ENCODE measurements around the gene TMPRSS6.

TMPRSS6 gene

DNA sequence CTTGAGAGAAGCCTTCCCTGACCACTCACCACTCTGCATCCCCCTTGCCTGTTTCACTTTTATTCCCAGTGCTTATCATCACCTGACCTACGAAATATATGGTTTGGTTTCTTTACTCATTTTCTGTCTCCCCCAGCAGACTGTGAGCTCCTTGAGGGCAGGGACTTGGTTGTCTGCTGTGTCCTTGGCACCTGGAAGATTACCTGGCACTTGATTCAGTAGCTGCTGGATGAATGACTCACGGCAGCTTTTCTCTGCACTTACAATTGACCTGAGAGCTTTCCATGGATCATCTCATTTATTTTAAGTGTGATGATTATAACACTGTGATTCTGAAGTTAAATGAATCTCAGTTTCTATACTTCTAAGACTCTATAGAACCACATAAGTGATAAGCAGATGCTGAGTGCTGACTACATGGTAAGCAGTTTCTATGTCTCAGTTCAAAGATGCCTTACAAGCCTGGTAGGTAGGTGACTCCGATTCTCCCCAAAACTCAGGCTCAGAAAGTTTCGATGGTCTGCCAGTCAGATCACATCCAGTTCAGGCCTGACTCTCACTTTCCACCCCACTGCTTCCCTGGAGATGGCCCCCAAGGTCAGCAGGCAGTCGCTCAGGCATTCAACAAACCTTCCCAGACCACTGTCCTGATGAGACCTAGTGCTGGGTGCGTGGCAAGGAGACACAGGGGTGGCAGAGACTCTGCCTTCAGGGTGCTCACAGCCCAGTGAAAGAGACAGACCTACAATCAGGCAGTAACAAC is 28.6 kb upstream of the TMPRSS6 start:
- H3K4me1 Mint-ChIP-seq, result peaks cover 1% of the 10 kb centered on the region

DNA sequence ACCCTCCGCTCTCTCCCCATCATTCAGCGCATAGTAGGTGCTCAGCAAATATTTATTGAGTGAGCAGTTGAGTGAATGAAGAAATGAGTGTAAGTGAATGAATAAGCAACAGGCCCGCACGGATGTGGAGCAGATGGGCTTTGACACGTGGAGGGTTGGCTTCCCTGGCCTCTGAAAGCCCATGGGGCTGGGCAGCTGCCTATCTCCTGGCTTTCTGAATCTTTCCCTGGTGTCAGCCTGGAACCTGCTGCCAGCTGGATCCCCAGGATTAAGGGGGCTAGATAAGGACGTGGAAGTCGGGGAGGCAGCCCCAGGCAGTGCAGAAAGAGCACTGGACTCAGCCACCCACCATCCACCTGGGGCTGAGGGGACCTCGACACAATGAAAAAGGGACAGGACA is 27.6 kb upstream of the TMPRSS6 start:
- H3K36me3 Mint-ChIP-seq (ENCODE audit: low read depth), result no peaks in the 10 kb centered on the region
- H3K9me3 Mint-ChIP-seq, result no peaks in the 10 kb centered on the region

More for the DNA sequence above, 28.6 kb upstream of the TMPRSS6 start:
- Mint-ChIP-seq H3K9me3 (no peaks in the 10 kb centered on the region), H3K27me3 (ENCODE audit: low read depth) (peaks cover 16% of the 10 kb centered on the region), H3K4me3 (no peak overlapping the region), H3K36me3 (ENCODE audit: low read depth) (no peaks in the 10 kb centered on the region), H3K27ac (no peak overlapping the region)
- TF ChIP-seq, protein P1, sequence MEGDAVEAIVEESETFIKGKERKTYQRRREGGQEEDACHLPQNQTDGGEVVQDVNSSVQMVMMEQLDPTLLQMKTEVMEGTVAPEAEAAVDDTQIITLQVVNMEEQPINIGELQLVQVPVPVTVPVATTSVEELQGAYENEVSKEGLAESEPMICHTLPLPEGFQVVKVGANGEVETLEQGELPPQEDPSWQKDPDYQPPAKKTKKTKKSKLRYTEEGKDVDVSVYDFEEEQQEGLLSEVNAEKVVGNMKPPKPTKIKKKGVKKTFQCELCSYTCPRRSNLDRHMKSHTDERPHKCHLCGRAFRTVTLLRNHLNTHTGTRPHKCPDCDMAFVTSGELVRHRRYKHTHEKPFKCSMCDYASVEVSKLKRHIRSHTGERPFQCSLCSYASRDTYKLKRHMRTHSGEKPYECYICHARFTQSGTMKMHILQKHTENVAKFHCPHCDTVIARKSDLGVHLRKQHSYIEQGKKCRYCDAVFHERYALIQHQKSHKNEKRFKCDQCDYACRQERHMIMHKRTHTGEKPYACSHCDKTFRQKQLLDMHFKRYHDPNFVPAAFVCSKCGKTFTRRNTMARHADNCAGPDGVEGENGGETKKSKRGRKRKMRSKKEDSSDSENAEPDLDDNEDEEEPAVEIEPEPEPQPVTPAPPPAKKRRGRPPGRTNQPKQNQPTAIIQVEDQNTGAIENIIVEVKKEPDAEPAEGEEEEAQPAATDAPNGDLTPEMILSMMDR (IDR thresholded peaks at IDR 0.05; ENCODE audit: unreplicated experiment in 3 of 3), result no peak

DNA sequence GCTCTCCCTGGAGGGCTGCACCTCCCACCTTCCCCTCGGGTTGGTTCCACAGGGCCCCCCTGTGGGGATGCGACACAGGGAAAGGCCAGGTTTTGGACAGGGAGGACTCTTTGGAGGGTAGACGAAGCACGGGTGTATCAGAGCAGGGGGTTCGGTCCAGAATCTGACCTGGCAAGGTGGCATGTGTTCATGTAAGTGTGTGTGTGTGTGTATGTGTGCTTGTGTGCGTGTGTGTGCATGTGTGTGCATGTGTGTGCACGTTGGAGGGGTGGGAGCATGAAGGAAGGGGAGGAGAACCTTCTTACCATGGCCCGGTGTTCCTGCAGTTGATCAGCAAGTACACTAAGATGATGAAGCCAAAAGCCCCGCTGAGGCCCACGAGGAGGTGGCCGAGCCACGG is 25.5 kb upstream of the TMPRSS6 start:
- Mint-ChIP-seq H3K4me3 (no peak overlapping the region), H3K27ac (no peak overlapping the region), H3K9me3 (no peaks in the 10 kb centered on the region), H3K4me1 (peaks cover 4% of the 10 kb centered on the region), H3K36me3 (ENCODE audit: low read depth) (no peaks in the 10 kb centered on the region), H3K27me3 (ENCODE audit: low read depth) (peaks cover 16% of the 10 kb centered on the region)
- TF ChIP-seq, protein P1 (IDR thresholded peaks at IDR 0.05; ENCODE audit: unreplicated experiment in 3 of 3), result no peak

More for the DNA sequence above, 27.6 kb upstream of the TMPRSS6 start:
- Mint-ChIP-seq H3K4me1 (no peaks in the 10 kb centered on the region), H3K27me3 (ENCODE audit: low read depth) (peaks cover 16% of the 10 kb centered on the region), H3K4me3 (no peak overlapping the region), H3K27ac (no peak overlapping the region)
- TF ChIP-seq, protein P1 (IDR thresholded peaks at IDR 0.05; ENCODE audit: unreplicated experiment in 3 of 3), result no peak

DNA sequence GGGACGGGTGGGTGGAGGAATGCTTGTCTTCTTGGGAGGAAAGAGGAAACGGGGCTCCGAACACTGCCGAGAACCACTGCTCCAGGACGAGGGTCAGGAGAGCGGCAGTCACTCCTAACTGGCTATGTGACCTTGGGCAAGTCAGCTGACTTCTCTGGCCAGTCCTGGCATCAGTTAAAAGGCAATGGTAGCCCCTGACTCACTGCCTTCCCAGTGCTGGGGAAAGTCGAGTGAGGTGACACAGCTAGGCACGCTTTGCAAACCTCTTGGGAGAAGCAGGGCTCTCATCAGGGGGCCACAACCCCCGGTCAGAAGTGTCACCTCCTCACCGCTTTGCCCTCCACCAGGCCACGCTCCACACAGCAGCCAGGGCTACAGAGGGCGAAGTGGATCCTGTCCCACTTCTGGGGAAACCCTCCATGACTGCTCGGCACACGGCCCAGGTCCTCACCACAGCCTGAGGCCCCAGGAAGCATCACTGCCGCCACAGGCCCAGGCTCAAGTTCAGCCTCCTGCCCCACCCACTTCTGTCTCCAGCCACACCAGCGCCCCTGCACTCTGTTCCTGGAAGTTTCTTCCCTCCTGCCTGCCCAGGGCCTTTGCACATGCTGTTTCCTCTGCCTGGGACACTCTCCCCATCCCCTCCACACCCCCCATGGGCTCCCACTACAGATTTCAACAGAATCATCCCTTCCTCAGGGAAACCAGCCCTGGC is 23.9 kb upstream of the TMPRSS6 start:
- H3K36me3 Mint-ChIP-seq (ENCODE audit: low read depth), result no peaks in the 10 kb centered on the region
- TF ChIP-seq, protein P1 (IDR thresholded peaks at IDR 0.05; ENCODE audit: unreplicated experiment in 3 of 3), result no peak
- H3K27me3 Mint-ChIP-seq (ENCODE audit: low read depth), result peaks cover 16% of the 10 kb centered on the region
- H3K9me3 Mint-ChIP-seq, result no peaks in the 10 kb centered on the region
- no peak overlapping the region for H3K27ac Mint-ChIP-seq
- H3K4me3 Mint-ChIP-seq, result no peak overlapping the region
- H3K4me1 Mint-ChIP-seq, result peaks cover 4% of the 10 kb centered on the region

DNA sequence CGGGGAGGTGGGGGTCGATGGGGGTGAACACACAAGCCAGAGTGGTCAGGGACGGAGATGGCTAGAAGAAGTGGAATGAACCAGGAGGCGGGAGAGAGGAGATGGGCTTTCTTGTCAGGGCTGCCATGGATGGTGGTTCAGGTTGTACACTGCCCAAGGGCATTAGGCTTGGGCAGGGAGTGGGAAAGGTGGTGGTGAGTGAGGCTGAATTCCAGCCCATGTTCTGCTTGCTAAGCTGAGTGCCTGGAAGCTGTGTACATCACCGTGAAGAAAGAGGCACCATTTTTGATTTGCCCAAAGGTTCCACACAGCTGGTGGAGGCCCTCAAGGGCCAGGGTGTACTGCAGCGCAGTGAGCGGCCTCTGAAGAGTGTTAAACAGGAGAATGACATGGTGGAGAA is 23.3 kb upstream of the TMPRSS6 start:
- H3K27ac Mint-ChIP-seq, result no peak overlapping the region
- TF ChIP-seq, protein P1 (IDR thresholded peaks at IDR 0.05; ENCODE audit: unreplicated experiment in 3 of 3), result no peak
- no peaks in the 10 kb centered on the region for H3K9me3 Mint-ChIP-seq
- no peaks in the 10 kb centered on the region for H3K36me3 Mint-ChIP-seq (ENCODE audit: low read depth)
- H3K27me3 Mint-ChIP-seq (ENCODE audit: low read depth), result peaks cover 16% of the 10 kb centered on the region
- H3K4me1 Mint-ChIP-seq, result peaks cover 4% of the 10 kb centered on the region
- no peak overlapping the region for H3K4me3 Mint-ChIP-seq
